CD4-positive, alpha-beta T cell treated with Interleukin-12 subunit alpha and Interleukin-12 subunit beta, for 1 hour (primary cell): ENCODE data around the gene IGF2.
"Not testable (repeated sequence)": the region's sequence is repeated elsewhere in the genome, so short reads cannot be mapped to it uniquely, and the experiment has no call there.

ENCODE experiments used
- DNase-seq: peaks from one replicate; pipeline ENCODE4 v3.0.0-alpha.2; 2020

Gene IGF2

GRCh38 chr11:2136209-2136951, 2.8 kb downstream of the IGF2 start:
- DNase-seq = no peak

GRCh38 chr11:2135648-2136201, 3.5 kb downstream of the IGF2 start:
- no peak for DNase-seq

- DNase-seq = no peak
These were observed 4.1 kb downstream of the IGF2 start for GRCh38 chr11:2135018-2135569.

DNA sequence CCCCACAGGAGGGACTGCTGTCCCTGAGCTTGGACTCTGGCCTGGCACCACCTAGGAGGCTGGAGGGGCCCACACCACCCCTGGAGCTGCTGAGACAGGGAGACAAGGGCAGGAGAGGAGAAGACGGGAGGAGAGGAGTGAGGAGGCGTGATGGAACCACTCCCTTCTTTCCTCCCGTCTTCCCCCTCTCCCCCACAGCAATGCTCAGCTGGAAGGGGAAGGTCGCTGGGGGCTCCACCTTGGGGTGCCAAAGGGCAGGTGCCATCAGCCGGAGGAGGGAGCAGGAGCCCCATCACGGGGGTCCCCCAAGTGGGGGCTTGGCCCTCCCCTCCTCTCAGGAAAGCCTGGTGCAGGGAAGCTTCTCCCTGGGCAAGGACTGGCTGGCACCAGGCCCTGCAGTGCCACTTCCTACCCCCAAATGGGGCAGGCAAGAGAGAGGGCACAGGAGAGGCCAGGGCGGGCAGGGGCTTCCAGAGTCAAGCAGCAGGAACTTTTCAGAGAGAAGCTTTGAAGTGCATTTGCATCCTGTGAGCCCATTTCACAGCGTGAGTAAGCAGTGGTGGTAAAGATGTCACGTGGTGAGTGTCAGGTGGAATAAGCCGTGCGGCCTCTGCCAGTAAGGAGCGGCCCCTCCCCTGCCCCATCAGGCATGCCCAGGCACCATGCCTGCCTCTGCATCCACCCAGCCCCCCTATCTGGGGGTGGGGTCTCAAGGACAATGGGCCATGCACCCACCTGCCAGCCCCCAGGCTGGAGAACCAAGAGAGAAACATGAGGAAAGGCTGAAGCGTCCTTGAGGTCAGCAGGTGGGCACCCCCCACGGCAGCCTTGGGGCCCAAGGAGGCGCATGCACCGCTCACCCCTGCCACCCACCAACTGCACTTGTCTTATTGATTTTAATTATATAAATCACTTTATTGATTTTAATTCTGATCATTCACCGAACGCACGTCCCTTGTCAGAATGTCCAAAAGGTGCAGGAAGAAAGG, 4.9 kb downstream of the IGF2 start:
- DNase-seq = no peak

DNA sequence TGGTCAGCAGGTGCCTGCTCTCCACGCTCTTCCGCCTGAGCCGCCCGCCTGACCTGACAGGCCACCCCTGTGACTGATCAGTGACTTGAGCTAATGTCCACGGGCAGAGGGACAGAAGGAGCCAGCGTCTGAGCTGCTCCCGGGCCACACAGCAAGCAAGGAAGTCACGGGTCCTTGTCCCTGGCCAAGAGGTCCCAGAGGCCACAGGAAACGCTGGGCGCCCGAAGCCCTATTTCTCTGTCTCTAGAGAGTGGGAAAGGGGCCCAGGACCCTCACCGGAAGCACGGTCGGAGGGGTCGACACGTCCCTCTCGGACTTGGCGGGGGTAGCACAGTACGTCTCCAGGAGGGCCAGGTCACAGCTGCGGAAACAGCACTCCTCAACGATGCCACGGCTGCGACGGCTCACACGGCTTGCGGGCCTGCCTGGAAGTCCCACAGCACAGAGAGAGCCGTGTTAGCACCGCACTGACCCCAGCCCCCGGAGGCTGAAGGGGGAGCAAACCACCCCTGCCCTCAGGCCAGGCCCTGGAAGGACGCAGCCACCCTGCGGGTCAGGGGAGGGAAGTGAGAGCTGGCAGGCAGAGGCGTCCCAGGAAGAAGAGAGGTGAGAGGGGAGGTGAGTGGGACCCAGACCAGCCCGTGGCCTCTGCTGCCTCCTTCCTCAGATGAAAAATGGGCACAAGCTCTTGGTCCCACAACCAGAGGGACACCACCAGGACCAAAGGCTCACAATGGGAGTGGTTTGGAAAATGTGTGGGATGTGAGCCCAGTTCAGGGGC, 5.8 kb downstream of the IGF2 start:
- no peak for DNase-seq

- DNase-seq = no peak
These were observed 6.3 kb downstream of the IGF2 start for GRCh38 chr11:2132874-2133240.

- DNase-seq = no peak
These were observed 6.9 kb downstream of the IGF2 start for GRCh38 chr11:2132246-2132645.

- DNase-seq = no peak
These were observed 7.6 kb downstream of the IGF2 start for GRCh38 chr11:2131371-2132236.

DNA sequence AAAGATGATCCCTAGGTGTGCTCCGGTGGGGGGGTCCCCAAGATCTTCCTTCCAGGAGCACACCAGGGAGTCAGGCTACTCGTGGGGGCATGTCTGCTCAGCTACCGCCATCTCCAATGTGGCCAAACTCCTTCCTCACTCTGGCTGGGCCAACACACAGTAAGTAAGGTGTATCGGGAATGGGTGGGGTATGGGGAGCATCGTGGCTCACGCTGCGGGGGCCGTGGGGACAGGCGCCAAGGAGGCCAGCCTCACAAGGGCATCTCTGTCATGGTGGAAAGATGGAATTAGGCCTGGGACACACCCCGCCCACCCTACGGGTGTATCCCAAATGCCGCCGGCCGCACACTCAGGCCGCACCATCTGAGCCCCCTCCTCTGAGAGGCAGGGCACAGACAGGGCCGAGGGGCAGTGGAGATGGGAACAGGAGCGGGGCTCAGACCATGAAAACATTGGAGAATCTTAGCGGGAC, 8.3 kb downstream of the IGF2 start:
- DNase-seq = no peak

DNA sequence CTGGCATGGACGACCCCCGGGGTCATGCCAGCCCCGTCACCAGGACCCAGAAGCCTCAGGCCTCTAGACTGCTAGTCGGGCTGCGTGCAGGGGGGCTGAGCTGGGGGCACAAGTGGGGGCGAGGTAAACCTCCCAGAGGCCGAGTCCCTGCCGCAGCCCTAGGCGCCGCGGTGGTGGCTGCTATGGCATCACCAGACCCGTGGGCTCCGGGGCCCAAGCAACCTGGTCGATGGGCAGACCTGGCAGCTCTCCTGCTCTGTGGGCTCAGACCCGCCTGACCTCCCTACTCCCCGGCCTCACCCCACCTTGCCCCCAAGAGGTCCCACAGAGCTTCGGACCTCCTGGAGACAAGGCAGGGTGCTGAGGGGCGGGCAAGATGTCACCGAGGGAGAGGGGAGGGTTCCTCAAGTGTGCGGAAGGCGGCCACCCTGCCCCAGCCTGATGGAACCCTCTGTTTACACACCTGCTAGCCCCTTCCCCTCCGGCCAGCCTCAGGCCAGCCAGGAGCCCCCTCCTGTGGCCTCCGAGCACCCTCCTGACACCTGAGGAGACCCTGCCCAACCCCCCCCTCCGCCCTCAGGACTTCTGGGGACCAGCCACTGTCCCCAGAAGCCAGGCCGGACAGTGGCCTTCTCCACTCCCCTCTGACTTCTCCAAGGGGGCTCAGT, 9.4 kb downstream of the IGF2 start:
- no peak for DNase-seq

DNA sequence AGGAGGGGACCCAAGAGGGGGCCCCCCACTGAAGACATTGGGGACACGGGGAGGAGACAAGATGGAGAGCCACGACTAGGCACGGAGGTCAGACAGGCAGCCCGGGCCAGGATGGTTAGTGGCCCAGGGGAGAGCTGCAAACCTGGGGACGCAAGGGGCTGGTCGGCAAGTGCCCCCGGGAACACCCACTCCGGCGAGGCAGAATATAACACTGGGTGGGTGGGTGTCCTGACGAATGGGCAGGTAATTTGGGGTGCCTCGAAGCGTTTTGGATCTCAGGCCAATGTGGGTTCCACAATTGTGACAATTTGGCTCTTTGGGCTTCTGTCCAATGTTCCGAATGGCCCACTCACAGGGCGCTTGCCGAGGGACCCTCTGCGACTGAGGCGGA, 9.9 kb downstream of the IGF2 start:
- DNase-seq = no peak

DNA sequence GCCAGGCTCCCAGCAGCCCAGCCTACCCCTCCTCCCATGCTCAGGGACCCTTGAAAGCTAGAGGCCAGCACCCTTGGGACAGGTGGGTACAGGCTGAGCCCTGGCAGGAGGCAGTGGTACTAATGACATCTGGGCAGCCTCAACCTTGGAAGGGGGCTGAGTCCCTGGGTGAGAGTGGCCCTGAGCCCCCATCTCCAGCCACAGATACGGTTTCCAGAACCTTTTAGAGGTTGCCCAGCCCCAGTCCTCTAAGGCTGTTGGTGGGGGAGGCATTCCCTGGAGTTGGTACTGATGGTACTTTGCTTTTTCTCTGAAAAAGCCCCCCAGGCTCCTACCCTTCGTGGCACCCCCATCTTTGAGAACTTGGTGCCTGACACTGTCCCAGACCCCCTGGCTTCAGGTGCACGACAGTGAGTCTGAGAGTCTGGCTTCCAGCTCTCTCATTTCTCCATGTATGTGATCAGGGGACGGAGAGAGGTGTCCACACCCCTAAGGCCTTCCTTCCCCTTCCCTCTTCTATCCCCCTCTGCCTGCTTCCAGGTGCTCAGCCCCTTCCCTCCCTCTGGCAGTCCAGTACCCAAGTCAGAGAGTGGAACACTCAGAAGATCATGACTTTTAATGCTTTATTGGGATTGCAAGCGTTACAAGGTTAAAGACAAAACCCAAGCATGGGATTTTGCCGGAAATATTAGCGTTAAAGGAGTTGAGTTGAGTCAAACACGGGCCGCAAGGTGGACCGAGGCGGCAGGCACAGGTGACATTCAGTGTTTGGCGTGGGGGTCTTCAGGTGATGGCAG, 10.5 kb downstream of the IGF2 start:
- DNase-seq = no peak

DNA sequence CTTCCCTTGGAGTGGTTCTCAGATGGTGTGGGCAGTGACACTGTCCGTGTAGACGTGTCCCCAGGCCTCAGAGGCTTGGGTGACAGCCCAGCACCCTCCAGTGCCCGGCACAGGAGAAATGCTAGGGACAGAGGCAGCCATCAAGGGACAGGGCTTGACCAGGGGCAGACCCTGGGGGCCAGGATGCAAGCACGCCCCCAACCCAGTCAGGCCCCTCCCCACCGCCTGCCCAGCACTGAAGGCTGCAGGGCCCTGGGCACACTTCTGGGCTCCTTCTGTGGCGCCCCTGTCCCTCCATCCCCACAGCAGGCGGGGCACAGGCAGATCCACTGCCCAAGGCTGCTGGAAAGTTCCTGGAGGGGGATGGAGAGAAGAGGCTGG, 11.1 kb downstream of the IGF2 start:
- no peak for DNase-seq

DNA sequence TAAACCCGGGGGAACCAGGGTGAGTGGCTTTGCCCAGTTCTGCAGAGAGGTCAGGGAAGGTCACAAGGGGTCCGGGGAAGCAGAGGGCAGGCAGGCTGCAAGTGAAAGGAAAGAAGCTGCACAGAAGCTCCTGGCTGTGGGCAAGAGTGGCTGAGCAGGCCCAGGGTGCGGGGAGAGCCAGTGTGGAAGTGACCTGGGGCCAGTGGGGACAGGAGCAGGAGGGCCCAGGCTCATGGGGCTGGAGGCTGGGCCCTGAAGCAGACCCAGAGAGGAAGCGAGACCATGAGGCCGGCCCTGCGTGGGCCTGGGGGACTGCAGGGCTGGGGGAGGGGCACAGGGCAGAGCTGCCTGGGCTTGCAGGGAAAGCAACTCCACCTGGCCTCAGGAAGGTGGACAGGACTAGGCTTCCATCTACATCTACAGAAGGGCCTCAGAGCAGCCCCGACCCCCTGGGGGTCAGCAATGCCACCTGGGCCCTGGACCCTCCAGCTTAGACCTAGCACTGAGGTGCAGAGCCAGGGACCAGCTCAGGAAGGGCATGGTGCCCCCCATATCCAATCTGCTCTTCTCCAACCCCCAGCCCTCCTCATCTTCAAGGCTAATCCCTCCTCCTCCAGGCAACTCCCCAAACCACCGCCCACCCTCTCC, 11.6 kb downstream of the IGF2 start:
- no peak for DNase-seq

DNA sequence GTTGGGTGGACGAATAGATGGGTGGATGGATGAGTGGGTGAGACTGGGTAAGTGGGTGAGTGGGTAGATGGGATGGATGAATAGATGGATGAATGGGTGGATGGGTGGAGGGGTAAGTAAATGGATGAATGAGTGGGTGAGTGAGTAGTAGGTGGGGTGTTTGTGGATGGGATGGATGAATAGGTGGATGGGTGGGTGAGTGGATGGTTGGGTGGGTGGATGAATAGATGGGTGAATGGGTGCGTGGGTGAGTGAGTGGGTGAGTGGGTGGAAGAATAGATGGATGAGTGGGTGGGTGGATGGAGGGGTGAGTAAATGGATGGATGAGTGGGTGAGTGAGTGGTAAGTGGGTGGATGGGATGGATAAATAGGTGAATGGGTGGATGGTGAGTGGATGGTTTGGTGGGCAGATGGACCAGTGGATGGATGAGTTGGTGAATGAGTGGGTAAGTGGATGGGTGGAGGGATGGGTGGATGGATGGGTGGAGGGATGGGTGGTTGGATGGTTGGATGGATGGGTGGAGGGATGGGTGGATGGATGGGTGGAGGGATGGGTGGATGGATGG, 12.6 kb downstream of the IGF2 start:
- no peak for DNase-seq

- DNase-seq = not testable (repeated sequence)
These were observed 14.3 kb downstream of the IGF2 start for GRCh38 chr11:2124736-2125484.

DNA sequence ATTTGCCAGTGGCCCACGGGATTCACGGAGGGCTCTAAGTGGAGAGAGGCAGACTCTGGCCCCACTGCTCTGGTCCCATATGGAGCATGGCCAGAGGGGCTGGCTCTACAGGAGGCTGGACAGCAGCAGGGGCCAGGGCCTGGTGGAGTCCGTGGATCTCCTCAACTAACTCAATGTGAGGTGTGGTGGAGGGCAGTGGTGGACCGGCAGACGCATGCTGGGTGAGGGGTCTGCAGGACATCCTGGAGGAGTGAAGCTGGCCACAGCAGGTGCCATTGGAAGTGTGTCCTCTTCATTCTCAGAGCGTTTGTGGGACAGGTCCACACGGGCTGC, 15.6 kb downstream of the IGF2 start:
- DNase-seq = no peak

GRCh38 chr11:2122907-2123627, 16.1 kb downstream of the IGF2 start:
- DNase-seq = no peak
